Neural progenitor cell (in vitro differentiated cells): ENCODE data around the gene BTBD6.

Experiments used
- CTCF ChIP-seq: fragments of 200-600 bp; sonication (generic); IDR thresholded peaks from 2 replicates; pipeline ENCODE4 v1.5.1; 2017; ENCODE audit warnings: antibody characterized with exemption, mild to moderate bottlenecking
- EZH2phosphoT487 ChIP-seq: fragments of 200-600 bp; sonication (generic); IDR thresholded peaks from 2 replicates; pipeline ENCODE4 v1.6.1; 2017; ENCODE audit warnings: antibody characterized with exemption

GRCh38 chr14:105275267-105275946, 27.1 kb downstream of the BTBD6 start:
- TF ChIP-seq CTCF (no peak), EZH2phosphoT487 (no peak)
